Epithelial cell of esophagus (primary cell): ENCODE results near the gene ZNF185.

Experiments
- DNase-seq: peaks from one replicate; pipeline ENCODE4 v3.0.0; 2010; ENCODE audit warnings: low read depth
- H3K4me3 ChIP-seq: 2 replicates; pipeline ENCODE4 v1.5.1; 2011; ENCODE audit warnings: mild to moderate bottlenecking, low read length, control low read depth
- CTCF ChIP-seq: IDR thresholded peaks from 2 replicates; pipeline ENCODE4 v1.5.1; 2011; ENCODE audit warnings: low read depth, mild to moderate bottlenecking, low read length, control low read depth, inconsistent platforms; ENCODE audit not compliant: insufficient read depth; ENCODE audit errors: missing control alignments

ZNF185 gene

GRCh38 chrX:152945021-152945979, 47.4 kb downstream of the ZNF185 start:
- no peak overlapping the region for H3K4me3 ChIP-seq
- no peak for DNase-seq
- no peak for TF ChIP-seq CTCF

- no peak for TF ChIP-seq CTCF
Measured at GRCh38 chrX:152946681-152947080, 48.8 kb downstream of the ZNF185 start.

More at GRCh38 chrX:152946681-152947080, 48.8 kb downstream of the ZNF185 start:
- DNase-seq, result no peak
- H3K4me3 ChIP-seq, result no peak overlapping the region
